CD4-positive, CD25-positive, alpha-beta regulatory T cell (primary cell): ENCODE data around the gene UBE2E2. TPM values are rescaled to one million over a fixed set of nuclear protein-coding genes. Genes with fewer than 3 reads are reported as not detected.
A peak's percentile ranks its signal among the peaks of the same experiment; 100 is the strongest.

ENCODE experiments used
- ATAC-seq, 2 donors: fragments of 150-1000 bp; cut with Tn5 transposase; one replicate each; pipeline ENCODE4 v1.10.0; 2021; ENCODE audit warnings: low read depth in 2 of 2, moderate number of reproducible peaks in 2 of 2, moderate library complexity in 1 of 2
- DNase-seq, 3 donors: peaks; one replicate each; pipeline versions ENCODE4 v3.0.0 to v3.0.0-alpha.2; 2012 to 2022; ENCODE audit warnings: mixed read lengths in 1 of 3
- H3K27ac ChIP-seq: one replicate; pipeline ENCODE4 v1.7.0; 2013; ENCODE audit warnings: mild to moderate bottlenecking, low read length; ENCODE audit not compliant: insufficient read depth, poor library complexity, severe bottlenecking
- H3K27me3 ChIP-seq: one replicate; pipeline ENCODE4 v1.7.0; 2013; ENCODE audit warnings: low read length; ENCODE audit not compliant: control insufficient read depth, insufficient read depth
- H3K36me3 ChIP-seq: one replicate; pipeline ENCODE4 v1.7.0; 2013; ENCODE audit warnings: mild to moderate bottlenecking, low read length, moderate library complexity; ENCODE audit not compliant: control insufficient read depth, insufficient read depth
- H3K4me1 ChIP-seq: 2 replicates; pipeline ENCODE4 v1.7.0; 2013; ENCODE audit warnings: mild to moderate bottlenecking, low read length; ENCODE audit not compliant: insufficient read depth, control insufficient read depth, poor library complexity, severe bottlenecking
- H3K4me3 ChIP-seq: one replicate; pipeline ENCODE4 v1.7.0; 2013; ENCODE audit warnings: low read depth, mild to moderate bottlenecking, low read length, moderate library complexity
- H3K9me3 ChIP-seq, 2 experiments: 1 replicate in 1 of 2; 2 replicates in 1 of 2; pipeline ENCODE4 v1.7.0; 2013; ENCODE audit warnings: low read length in 2 of 2, mild to moderate bottlenecking in 1 of 2, moderate library complexity in 1 of 2; ENCODE audit not compliant: control insufficient read depth in 2 of 2
- H3K27ac Mint-ChIP-seq, 3 donors: one replicate each; pipeline ENCODE4 v1.8.0; 2020 to 2022; ENCODE audit warnings: mild to moderate bottlenecking in 3 of 3, mixed read lengths in 3 of 3, moderate library complexity in 2 of 3
- H3K27me3 Mint-ChIP-seq: one replicate; pipeline ENCODE4 v1.8.0; 2022; ENCODE audit warnings: mild to moderate bottlenecking, mixed read lengths
- H3K36me3 Mint-ChIP-seq: one replicate; pipeline ENCODE4 v1.8.0; 2020; ENCODE audit warnings: mixed read lengths
- H3K4me1 Mint-ChIP-seq, 4 donors: one replicate each; pipeline ENCODE4 v1.8.0; 2020 to 2022; ENCODE audit warnings: mixed read lengths in 4 of 4, mild to moderate bottlenecking in 1 of 4
- H3K4me3 Mint-ChIP-seq, 4 donors: one replicate each; pipeline ENCODE4 v1.8.0; 2020 to 2022; ENCODE audit warnings: mild to moderate bottlenecking in 4 of 4, mixed read lengths in 4 of 4, moderate library complexity in 3 of 4
- H3K9me3 Mint-ChIP-seq, 7 donors: one replicate each; pipeline ENCODE4 v1.8.0; 2020 to 2022; ENCODE audit warnings: mixed read lengths in 7 of 7, mild to moderate bottlenecking in 3 of 7, moderate library complexity in 2 of 7
- polyA plus RNA-seq, 4 donors: library from polyadenylated mRNA; unstranded; fragments of 300-500 nt; fragmentation: Illumina TruSeq; gene quantifications; one replicate each; pipeline ENCODE4 v1.2.3, GENCODE V29; 2021
- total RNA-seq: library from RNA; stranded (reverse); gene quantifications from one replicate; pipeline ENCODE4 v1.2.3, GENCODE V29; 2022

The UBE2E2 gene
- total and polyA plus RNA-seq, 5 donors from 2014 or later, result 0.81 to 9.6 (median 1.8) TPM

DNA sequence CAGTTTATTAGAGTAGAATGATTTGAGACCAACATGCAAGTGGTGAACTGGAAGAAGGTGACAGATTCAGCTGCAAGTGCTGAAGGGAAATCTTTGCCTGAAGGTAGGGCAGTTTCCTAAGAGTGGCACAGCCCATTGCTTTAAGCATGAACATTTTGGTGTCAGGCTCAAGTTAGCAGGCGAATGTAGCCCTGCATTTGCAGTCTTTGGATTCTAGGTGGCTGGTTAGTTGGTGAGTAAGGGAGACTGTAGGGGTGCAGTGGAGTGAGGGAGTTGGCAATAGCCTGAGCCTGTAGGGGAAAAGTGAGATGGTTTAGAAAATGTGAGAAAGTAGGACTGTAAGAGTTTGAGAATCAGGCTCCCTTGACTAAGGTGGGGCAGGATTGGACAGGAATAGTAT lies 29.7 kb downstream of the UBE2E2 start:
- H3K4me3 Mint-ChIP-seq, result no peak overlapping the region

DNA sequence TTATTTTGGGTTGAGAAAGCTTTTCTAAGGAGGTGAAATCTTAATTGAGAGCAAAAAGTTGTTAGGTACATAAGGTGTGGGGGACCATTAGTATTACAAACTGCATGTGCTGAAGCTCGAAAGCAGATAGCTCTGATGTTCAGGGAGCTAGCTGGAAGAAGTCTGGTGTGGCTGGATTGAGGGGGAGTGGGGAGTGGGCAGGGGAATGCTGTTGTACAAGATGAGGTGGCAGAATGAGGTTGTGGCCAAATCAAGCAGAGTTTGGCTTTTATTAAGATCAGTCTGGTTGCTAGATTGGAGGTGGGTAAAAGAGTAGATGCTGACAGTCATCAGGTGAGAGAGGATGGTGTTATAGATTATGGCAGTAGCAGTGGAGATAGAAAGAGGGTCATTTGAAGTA lies 32.1 kb downstream of the UBE2E2 start:
- Histone ChIP-seq H3K4me3 (no peak overlapping the region), H3K4me1 (no peaks in the 10 kb centered on the region), H3K27me3 (no peaks in the 10 kb centered on the region), H3K9me3 (no peaks in the 10 kb centered on the region), H3K36me3 (no peaks in the 10 kb centered on the region), H3K27ac (no peak overlapping the region)
- no peak overlapping the region for H3K4me3 Mint-ChIP-seq
- peaks cover 0 to 9% (median 3%) of the 10 kb centered on the region in 4 donors for H3K4me1 Mint-ChIP-seq
- DNase-seq, result no peak
- H3K9me3 Mint-ChIP-seq, result peaks cover 0 to 6% (median 3%) of the 10 kb centered on the region in 7 donors
- H3K27me3 Mint-ChIP-seq, result no peaks in the 10 kb centered on the region
- no peaks in the 10 kb centered on the region for H3K36me3 Mint-ChIP-seq
- no peak for ATAC-seq
- H3K27ac Mint-ChIP-seq, result peak overlapping the region in 1 of 3 donors; percentile 2

More for the DNA sequence above, 29.7 kb downstream of the UBE2E2 start:
- no peaks in the 10 kb centered on the region for H3K27me3 Mint-ChIP-seq
- H3K27me3 ChIP-seq, result no peaks in the 10 kb centered on the region
- no peaks in the 10 kb centered on the region for H3K4me1 ChIP-seq
- H3K4me3 ChIP-seq, result no peak overlapping the region
- H3K27ac Mint-ChIP-seq, result peak overlapping the region in 1 of 3 donors; percentile 78
- peaks cover 0 to 9% (median 3%) of the 10 kb centered on the region in 7 donors for H3K9me3 Mint-ChIP-seq
- H3K9me3 ChIP-seq, result no peaks in the 10 kb centered on the region
- no peak overlapping the region for H3K27ac ChIP-seq
- ATAC-seq (no peak), DNase-seq (no peak)
- no peaks in the 10 kb centered on the region for H3K36me3 Mint-ChIP-seq
- peaks cover 0 to 9% (median 2%) of the 10 kb centered on the region in 4 donors for H3K4me1 Mint-ChIP-seq
- H3K36me3 ChIP-seq, result no peaks in the 10 kb centered on the region

DNA sequence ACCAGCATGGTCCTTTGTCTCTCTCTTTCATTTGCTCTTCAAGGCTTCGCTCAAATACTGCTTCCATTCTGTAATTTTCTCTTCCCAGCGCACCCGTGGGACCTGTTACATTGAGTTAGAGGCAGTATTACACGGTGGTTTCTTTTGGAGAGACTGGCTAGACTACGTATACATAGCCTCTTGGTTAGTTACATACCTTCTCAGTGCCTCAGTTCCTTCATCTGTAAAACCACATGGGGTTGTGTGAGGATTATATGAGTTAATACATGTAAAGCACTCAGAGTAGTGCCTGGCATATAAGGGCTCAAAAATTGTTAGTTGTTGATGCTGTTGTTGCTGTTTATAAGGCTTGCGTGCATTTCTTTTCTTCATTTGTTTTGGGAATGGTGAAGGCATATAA lies 33.8 kb downstream of the UBE2E2 start:
- Mint-ChIP-seq H3K27ac (no peak overlapping the region), H3K9me3 (peaks cover 0 to 6% (median 3%) of the 10 kb centered on the region in 7 donors), H3K4me1 (peaks cover 0 to 9% (median 3%) of the 10 kb centered on the region in 4 donors), H3K27me3 (no peaks in the 10 kb centered on the region), H3K36me3 (no peaks in the 10 kb centered on the region), H3K4me3 (no peak overlapping the region)
- DNase-seq (no peak), ATAC-seq (no peak)
- Histone ChIP-seq H3K4me1 (no peaks in the 10 kb centered on the region), H3K27me3 (no peaks in the 10 kb centered on the region), H3K27ac (no peak overlapping the region), H3K36me3 (no peaks in the 10 kb centered on the region), H3K9me3 (no peaks in the 10 kb centered on the region), H3K4me3 (no peak overlapping the region)

DNA sequence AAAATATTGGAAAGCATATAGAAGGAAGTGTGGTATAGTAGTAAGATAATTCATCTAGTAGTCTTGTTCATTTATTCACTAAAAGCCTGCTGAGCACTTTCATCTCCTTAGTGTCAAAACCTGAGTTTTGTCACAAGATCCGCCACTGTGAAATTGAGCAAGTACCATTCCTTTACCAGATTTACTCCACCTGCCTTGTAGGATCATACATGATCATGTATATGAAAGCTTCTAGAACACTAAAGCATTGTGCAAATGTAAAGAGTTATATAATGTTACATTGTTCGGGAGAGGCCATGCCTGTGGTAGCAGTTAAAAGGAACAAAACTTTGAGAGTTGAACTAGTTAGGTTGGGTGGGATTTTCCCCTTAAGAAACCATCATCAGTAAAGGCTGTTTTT lies 35.0 kb downstream of the UBE2E2 start:
- peaks cover 0 to 6% (median 1%) of the 10 kb centered on the region in 7 donors for H3K9me3 Mint-ChIP-seq
- H3K9me3 ChIP-seq, result no peaks in the 10 kb centered on the region
- H3K4me1 Mint-ChIP-seq, result peaks cover 0 to 7% (median 2%) of the 10 kb centered on the region in 4 donors
- no peak for DNase-seq
- no peaks in the 10 kb centered on the region for H3K36me3 Mint-ChIP-seq
- ATAC-seq, result no peak
- no peaks in the 10 kb centered on the region for H3K27me3 Mint-ChIP-seq
- no peaks in the 10 kb centered on the region for H3K36me3 ChIP-seq
- no peak overlapping the region for H3K4me3 Mint-ChIP-seq
- H3K27ac Mint-ChIP-seq, result no peak overlapping the region
- H3K27ac ChIP-seq, result no peak overlapping the region
- H3K4me1 ChIP-seq, result no peaks in the 10 kb centered on the region
- H3K4me3 ChIP-seq, result no peak overlapping the region
- no peaks in the 10 kb centered on the region for H3K27me3 ChIP-seq

- H3K36me3 Mint-ChIP-seq, result no peaks in the 10 kb centered on the region
Observed at GRCh38 chr3:23238578-23238977, 35.5 kb downstream of the UBE2E2 start.

GRCh38 chr3:23239211-23240068 lies 36.3 kb downstream of the UBE2E2 start:
- Mint-ChIP-seq H3K4me1 (peaks cover 0 to 7% (median 3%) of the 10 kb centered on the region in 4 donors), H3K4me3 (no peak overlapping the region), H3K9me3 (peaks cover 0 to 6% (median 3%) of the 10 kb centered on the region in 7 donors), H3K27me3 (no peaks in the 10 kb centered on the region), H3K27ac (no peak overlapping the region), H3K36me3 (no peaks in the 10 kb centered on the region)
- no peak overlapping the region for H3K27ac ChIP-seq
- ATAC-seq (no peak), DNase-seq (no peak)
- H3K9me3 ChIP-seq, result no peaks in the 10 kb centered on the region
- no peaks in the 10 kb centered on the region for H3K27me3 ChIP-seq
- H3K4me1 ChIP-seq, result no peaks in the 10 kb centered on the region
- no peak overlapping the region for H3K4me3 ChIP-seq
- no peaks in the 10 kb centered on the region for H3K36me3 ChIP-seq

More at GRCh38 chr3:23238578-23238977, 35.5 kb downstream of the UBE2E2 start:
- no peaks in the 10 kb centered on the region for H3K36me3 ChIP-seq
- H3K4me1 Mint-ChIP-seq, result peaks cover 0 to 7% (median 3%) of the 10 kb centered on the region in 4 donors
- no peak overlapping the region for H3K27ac ChIP-seq
- H3K27me3 Mint-ChIP-seq, result no peaks in the 10 kb centered on the region
- H3K27me3 ChIP-seq, result no peaks in the 10 kb centered on the region
- H3K4me3 ChIP-seq, result no peak overlapping the region
- DNase-seq, result no peak
- no peak for ATAC-seq
- H3K9me3 Mint-ChIP-seq, result peaks cover 0 to 6% (median 1%) of the 10 kb centered on the region in 7 donors
- no peak overlapping the region for H3K4me3 Mint-ChIP-seq
- no peaks in the 10 kb centered on the region for H3K9me3 ChIP-seq
- H3K27ac Mint-ChIP-seq, result peak overlapping the region in 1 of 3 donors; percentile 43
- H3K4me1 ChIP-seq, result no peaks in the 10 kb centered on the region

DNA sequence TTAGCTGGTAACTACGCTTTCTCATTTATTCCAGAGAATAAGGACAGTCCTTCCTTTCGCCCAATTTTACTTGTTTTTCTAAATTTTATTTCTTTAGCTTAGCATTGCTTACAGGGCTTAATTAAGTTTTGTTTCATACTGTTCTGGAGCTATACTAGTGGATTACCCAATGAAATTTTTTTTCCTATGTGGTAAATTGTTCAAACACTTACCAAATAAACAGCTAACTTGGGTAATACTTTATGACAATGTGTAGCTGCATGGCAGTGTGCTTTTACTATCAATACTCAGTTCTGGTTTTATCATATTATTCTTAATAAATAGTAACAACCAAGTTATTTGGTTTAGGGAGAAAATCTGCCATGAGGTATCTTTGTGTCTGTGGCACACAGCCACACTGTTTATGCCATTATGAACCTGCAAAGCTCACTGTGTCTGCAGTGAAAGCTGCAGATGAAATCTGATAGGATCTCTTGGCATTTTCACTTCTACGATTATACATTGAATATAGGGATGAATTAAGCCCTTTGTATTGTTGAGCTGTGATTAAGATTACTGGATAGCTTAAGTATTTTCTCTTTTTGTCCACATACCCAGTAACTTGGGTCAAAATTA lies 37.2 kb downstream of the UBE2E2 start:
- no peaks in the 10 kb centered on the region for H3K36me3 ChIP-seq
- H3K9me3 Mint-ChIP-seq, result peaks cover 0 to 6% (median 3%) of the 10 kb centered on the region in 7 donors
- DNase-seq (no peak), ATAC-seq (no peak)
- H3K27me3 Mint-ChIP-seq, result no peaks in the 10 kb centered on the region
- H3K4me3 ChIP-seq, result no peak overlapping the region
- no peaks in the 10 kb centered on the region for H3K4me1 ChIP-seq
- H3K27me3 ChIP-seq, result no peaks in the 10 kb centered on the region
- H3K9me3 ChIP-seq, result no peaks in the 10 kb centered on the region
- peaks cover 0 to 7% (median 3%) of the 10 kb centered on the region in 4 donors for H3K4me1 Mint-ChIP-seq
- H3K36me3 Mint-ChIP-seq, result no peaks in the 10 kb centered on the region
- no peak overlapping the region for H3K27ac ChIP-seq
- H3K4me3 Mint-ChIP-seq, result no peak overlapping the region
- H3K27ac Mint-ChIP-seq, result no peak overlapping the region
